ENCODE data around the gene LIN7B.
"Not testable (repeated sequence)": the region's sequence is repeated elsewhere in the genome, so short reads cannot be mapped to it uniquely, and the experiment has no call there.

DNA sequence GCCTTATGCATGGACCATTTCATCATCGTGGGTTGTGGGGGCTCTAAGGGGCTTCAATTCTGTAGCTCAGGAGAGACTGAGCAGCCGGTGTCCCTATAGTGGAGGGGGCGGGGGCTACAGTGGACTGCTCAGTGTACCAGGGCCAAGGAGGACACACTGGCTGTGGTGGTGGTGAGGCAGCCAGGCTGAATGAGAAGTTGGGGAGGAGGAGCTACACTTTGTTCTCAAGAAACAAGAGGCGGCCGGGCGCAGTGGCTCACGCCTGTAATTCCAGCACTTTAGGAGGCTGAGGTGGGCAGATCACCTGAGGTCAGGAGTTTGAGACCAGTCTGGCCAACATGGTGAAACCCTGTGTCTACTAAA is 32.2 kb downstream of the LIN7B start:
- TF ChIP-seq, protein P1, sequence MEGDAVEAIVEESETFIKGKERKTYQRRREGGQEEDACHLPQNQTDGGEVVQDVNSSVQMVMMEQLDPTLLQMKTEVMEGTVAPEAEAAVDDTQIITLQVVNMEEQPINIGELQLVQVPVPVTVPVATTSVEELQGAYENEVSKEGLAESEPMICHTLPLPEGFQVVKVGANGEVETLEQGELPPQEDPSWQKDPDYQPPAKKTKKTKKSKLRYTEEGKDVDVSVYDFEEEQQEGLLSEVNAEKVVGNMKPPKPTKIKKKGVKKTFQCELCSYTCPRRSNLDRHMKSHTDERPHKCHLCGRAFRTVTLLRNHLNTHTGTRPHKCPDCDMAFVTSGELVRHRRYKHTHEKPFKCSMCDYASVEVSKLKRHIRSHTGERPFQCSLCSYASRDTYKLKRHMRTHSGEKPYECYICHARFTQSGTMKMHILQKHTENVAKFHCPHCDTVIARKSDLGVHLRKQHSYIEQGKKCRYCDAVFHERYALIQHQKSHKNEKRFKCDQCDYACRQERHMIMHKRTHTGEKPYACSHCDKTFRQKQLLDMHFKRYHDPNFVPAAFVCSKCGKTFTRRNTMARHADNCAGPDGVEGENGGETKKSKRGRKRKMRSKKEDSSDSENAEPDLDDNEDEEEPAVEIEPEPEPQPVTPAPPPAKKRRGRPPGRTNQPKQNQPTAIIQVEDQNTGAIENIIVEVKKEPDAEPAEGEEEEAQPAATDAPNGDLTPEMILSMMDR (IDR thresholded peaks at IDR 0.05; ENCODE audit: low read depth, low read length, poor library complexity, severe bottlenecking): not testable (repeated sequence)
- TF ChIP-seq EZH2phosphoT487 (IDR thresholded peaks at IDR 0.05; ENCODE audit: borderline replicate concordance, low read length): not testable (repeated sequence)

Measured in DOHH2 (cell line).